HL-60 (cell line): ENCODE data around the gene UPK1A.

ENCODE experiments used
- CTCF ChIP-seq: IDR thresholded peaks from one replicate; pipeline ENCODE4 v1.5.1; 2011; ENCODE audit warnings: low read length, control low read depth, inconsistent platforms; ENCODE audit not compliant: insufficient read depth
- GABPA ChIP-seq: IDR thresholded peaks from 2 replicates; pipeline ENCODE4 v1.6.1; 2012; ENCODE audit warnings: low read depth
- POLR2AphosphoS5 ChIP-seq: IDR thresholded peaks from 2 replicates; pipeline ENCODE4 v1.6.1; 2012; ENCODE audit warnings: low read depth
- REST ChIP-seq: IDR thresholded peaks from 2 replicates; pipeline ENCODE4 v1.6.1; 2012; ENCODE audit warnings: low read depth; ENCODE audit not compliant: insufficient replicate concordance
- SPI1 ChIP-seq: IDR thresholded peaks from 2 replicates; pipeline ENCODE4 v1.6.1; 2012; ENCODE audit warnings: low read depth, mild to moderate bottlenecking, borderline replicate concordance

- TF ChIP-seq CTCF (no peak), POLR2AphosphoS5 (no peak), REST (no peak), GABPA (no peak), SPI1 (no peak)
Observed at GRCh38 chr19:35670686-35671085, 4.4 kb downstream of the UPK1A start.
